Measurements from ENCODE around the gene ZFR2. TPM values are rescaled to one million over a fixed set of nuclear protein-coding genes. Genes with fewer than 3 reads are reported as not detected.

ZFR2 gene
- polyA plus RNA-seq, 1 of the 3 experiments (the other 2 are of a cell fraction), result 0.44 TPM

DNA sequence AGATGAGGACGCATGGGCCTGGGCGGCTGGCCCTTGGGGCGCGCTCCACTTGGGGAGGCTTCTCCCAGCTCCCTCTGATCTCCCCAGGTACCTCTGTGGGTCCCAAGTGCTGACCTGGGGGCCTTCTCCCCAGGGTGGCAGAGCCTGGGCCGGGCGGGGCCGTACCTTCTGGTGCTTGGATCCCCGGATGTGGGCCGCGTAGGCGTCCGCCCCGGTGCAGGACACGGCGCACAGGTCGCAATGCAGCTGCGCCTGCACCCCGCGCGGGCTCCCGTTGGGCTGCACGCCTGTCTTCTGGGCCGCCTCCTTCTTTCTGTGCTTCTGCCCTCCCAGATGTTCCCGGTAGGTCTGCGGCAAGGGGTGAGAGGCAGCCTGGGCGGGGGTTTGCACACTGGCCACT, 41.5 kb downstream of the ZFR2 start:
- CTCF ChIA-PET, result interaction anchor here (1.4 kb wide), 1 partner anchor 44 kb away, joined by 3 read pairs; no protein-coding TSS in a partner anchor
- 96% methylated on average over 7 of the region's 26 CpGs for WGBS (ENCODE audit: low lambda C conversion rate)

DNA sequence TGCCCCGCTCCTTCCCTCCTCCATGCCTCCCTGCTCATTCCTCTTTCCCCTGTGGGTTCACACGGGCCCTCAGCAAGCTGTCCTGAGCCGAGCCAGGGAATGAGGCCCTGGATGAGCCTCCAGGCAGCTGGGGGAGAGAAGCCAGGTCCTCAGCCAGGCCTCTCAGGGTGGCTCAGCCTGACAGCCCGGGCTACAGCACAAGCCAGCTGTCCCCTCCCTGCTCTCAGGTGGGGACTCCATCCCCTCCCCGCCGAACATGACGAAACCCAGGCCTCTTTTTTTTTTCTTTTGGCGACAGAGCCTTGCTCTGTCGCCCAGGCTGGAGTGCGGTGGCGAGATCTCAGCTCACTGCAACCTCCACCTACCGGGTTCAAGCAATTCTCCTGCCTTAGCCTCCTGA, 42.7 kb downstream of the ZFR2 start:
- ChIA-PET CTCF (interaction anchor here (1.4 kb wide), 1 partner anchor 43 kb away, joined by 3 read pairs; no protein-coding TSS in a partner anchor), POLR2A (no interaction called here)
- peak; percentile 68 for DNase-seq
- Histone ChIP-seq H3K9me3 (no peaks in the 10 kb centered on the region), H3K9ac (no peak overlapping the region), H3K36me3 (replicated peaks in 1 of 2; ENCODE audit: control insufficient read depth in 1 of 2, insufficient read depth in 2 of 2, low read length in 1 of 2) (no peaks in the 10 kb centered on the region), H3K79me2 (ENCODE audit: insufficient read depth) (no peaks in the 10 kb centered on the region), H3K4me3 (ENCODE audit: low read depth in 2 of 2, low read length in 1 of 2) (no peak overlapping the region), H4K20me1 (ENCODE audit: insufficient read depth) (no peaks in the 10 kb centered on the region), H3F3A (replicated peaks; ENCODE audit: insufficient read depth) (no peaks in the 10 kb centered on the region), H3K4me1 (ENCODE audit: control insufficient read depth in 1 of 2, insufficient read depth in 2 of 2, low read depth in 1 of 2, low read length in 1 of 2) (no peaks in the 10 kb centered on the region; a peak in 1 of 4 replicates), H3K27me3 (ENCODE audit: insufficient read depth) (peaks cover 11% of the 10 kb centered on the region), H3K4me2 (no peak overlapping the region), H3K27ac (ENCODE audit: low read depth in 2 of 2, low read length in 1 of 2) (no peak overlapping the region), H2AFZ (ENCODE audit: low read depth) (no peak overlapping the region), H3K9me2 (no peaks in the 10 kb centered on the region)
- no peak for TF ChIP-seq TEAD4 (IDR thresholded peaks at IDR 0.05; ENCODE audit: borderline replicate concordance, insufficient read depth)
- no peak for TF ChIP-seq ELF1 (IDR thresholded peaks at IDR 0.05)
- no peak for TF ChIP-seq YY1 (IDR thresholded peaks at IDR 0.05; ENCODE audit: low read depth)
- no peak for TF ChIP-seq POLR2AphosphoS5 (IDR thresholded peaks at IDR 0.05; ENCODE audit: low read depth, low read length)
- TF ChIP-seq RCOR1 (IDR thresholded peaks at IDR 0.05; ENCODE audit: low read length), result no peak
- TF ChIP-seq TAF1 (IDR thresholded peaks at IDR 0.05; ENCODE audit: borderline replicate concordance, low read depth, low read length), result no peak
- no peak for TF ChIP-seq FOXJ3 (CRISPR knock-in tag; IDR thresholded peaks at IDR 0.05)
- TF ChIP-seq, protein P1, sequence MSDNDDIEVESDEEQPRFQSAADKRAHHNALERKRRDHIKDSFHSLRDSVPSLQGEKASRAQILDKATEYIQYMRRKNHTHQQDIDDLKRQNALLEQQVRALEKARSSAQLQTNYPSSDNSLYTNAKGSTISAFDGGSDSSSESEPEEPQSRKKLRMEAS (IDR thresholded peaks at IDR 0.05; ENCODE audit: low read depth), result no peak
- TF ChIP-seq TCF12 (IDR thresholded peaks at IDR 0.05), result no peak
- TF ChIP-seq, protein P2, sequence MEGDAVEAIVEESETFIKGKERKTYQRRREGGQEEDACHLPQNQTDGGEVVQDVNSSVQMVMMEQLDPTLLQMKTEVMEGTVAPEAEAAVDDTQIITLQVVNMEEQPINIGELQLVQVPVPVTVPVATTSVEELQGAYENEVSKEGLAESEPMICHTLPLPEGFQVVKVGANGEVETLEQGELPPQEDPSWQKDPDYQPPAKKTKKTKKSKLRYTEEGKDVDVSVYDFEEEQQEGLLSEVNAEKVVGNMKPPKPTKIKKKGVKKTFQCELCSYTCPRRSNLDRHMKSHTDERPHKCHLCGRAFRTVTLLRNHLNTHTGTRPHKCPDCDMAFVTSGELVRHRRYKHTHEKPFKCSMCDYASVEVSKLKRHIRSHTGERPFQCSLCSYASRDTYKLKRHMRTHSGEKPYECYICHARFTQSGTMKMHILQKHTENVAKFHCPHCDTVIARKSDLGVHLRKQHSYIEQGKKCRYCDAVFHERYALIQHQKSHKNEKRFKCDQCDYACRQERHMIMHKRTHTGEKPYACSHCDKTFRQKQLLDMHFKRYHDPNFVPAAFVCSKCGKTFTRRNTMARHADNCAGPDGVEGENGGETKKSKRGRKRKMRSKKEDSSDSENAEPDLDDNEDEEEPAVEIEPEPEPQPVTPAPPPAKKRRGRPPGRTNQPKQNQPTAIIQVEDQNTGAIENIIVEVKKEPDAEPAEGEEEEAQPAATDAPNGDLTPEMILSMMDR (IDR thresholded peaks at IDR 0.05), result no peak
- TF ChIP-seq RAD21 (IDR thresholded peaks at IDR 0.05; ENCODE audit: low read length), result no peak
- no peak for TF ChIP-seq EP300 (IDR thresholded peaks at IDR 0.05; ENCODE audit: borderline replicate concordance in 1 of 2, low read depth in 1 of 2, low read length in 1 of 2)
- TF ChIP-seq, protein P3, sequence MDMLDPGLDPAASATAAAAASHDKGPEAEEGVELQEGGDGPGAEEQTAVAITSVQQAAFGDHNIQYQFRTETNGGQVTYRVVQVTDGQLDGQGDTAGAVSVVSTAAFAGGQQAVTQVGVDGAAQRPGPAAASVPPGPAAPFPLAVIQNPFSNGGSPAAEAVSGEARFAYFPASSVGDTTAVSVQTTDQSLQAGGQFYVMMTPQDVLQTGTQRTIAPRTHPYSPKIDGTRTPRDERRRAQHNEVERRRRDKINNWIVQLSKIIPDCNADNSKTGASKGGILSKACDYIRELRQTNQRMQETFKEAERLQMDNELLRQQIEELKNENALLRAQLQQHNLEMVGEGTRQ (IDR thresholded peaks at IDR 0.05; ENCODE audit: borderline replicate concordance, low read depth, low read length), result no peak
- 54% methylated on average over 12 of the region's 12 CpGs for whole genome bisulfite sequencing (ENCODE audit: low lambda C conversion rate)

More for the DNA sequence above, 41.5 kb downstream of the ZFR2 start:
- Histone ChIP-seq H3K9ac (no peak overlapping the region), H3K4me2 (no peak overlapping the region), H3K27me3 (ENCODE audit: insufficient read depth) (peaks cover 11% of the 10 kb centered on the region), H3K9me2 (no peaks in the 10 kb centered on the region), H3F3A (replicated peaks; ENCODE audit: insufficient read depth) (no peaks in the 10 kb centered on the region), H3K9me3 (no peaks in the 10 kb centered on the region), H3K4me3 (ENCODE audit: low read depth in 2 of 2, low read length in 1 of 2) (no peak overlapping the region), H2AFZ (ENCODE audit: low read depth) (no peak overlapping the region), H3K4me1 (ENCODE audit: control insufficient read depth in 1 of 2, insufficient read depth in 2 of 2, low read depth in 1 of 2, low read length in 1 of 2) (no peaks in the 10 kb centered on the region; a peak in 1 of 4 replicates), H3K79me2 (ENCODE audit: insufficient read depth) (no peaks in the 10 kb centered on the region), H4K20me1 (ENCODE audit: insufficient read depth) (no peaks in the 10 kb centered on the region), H3K27ac (ENCODE audit: low read depth in 2 of 2, low read length in 1 of 2) (no peak overlapping the region), H3K36me3 (replicated peaks in 1 of 2; ENCODE audit: control insufficient read depth in 1 of 2, insufficient read depth in 2 of 2, low read length in 1 of 2) (no peaks in the 10 kb centered on the region)
- no peak for DNase-seq
- POLR2A ChIA-PET, result no interaction called here
- TF ChIP-seq GATA2 (CRISPR knock-in tag; IDR thresholded peaks at IDR 0.05) (no peak), GABPA (IDR thresholded peaks at IDR 0.05; ENCODE audit: low read depth) (no peak), IRF3 (IDR thresholded peaks at IDR 0.05; ENCODE audit: low read depth, low read length) (no peak)
